VCaP (cell line): ENCODE data around the gene IL21R.

Source experiments
- H3K27ac ChIP-seq: fragments of 450-650 bp; 2 replicates; pipeline ENCODE4 v1.5.1; 2017
- CTCF ChIP-seq: fragments of 450-650 bp; conservative IDR thresholded peaks from 2 replicates; pipeline ENCODE4 v1.5.1; 2017; ENCODE audit warnings: mild to moderate bottlenecking, moderate library complexity

The IL21R gene

GRCh38 chr16:27491894-27492587 lies 90.1 kb downstream of the IL21R start:
- no peak for TF ChIP-seq CTCF
- no peak overlapping the region for H3K27ac ChIP-seq

- no peak overlapping the region for H3K27ac ChIP-seq
- no peak for TF ChIP-seq CTCF
These were observed 90.6 kb downstream of the IL21R start for GRCh38 chr16:27492588-27492979.

GRCh38 chr16:27495191-27495590 lies 93.2 kb downstream of the IL21R start:
- no peak for TF ChIP-seq CTCF

GRCh38 chr16:27498031-27498825 lies 96.3 kb downstream of the IL21R start:
- no peak for TF ChIP-seq CTCF
- H3K27ac ChIP-seq: no peak overlapping the region

More at GRCh38 chr16:27495191-27495590, 93.2 kb downstream of the IL21R start:
- no peak overlapping the region for H3K27ac ChIP-seq

- no peak for TF ChIP-seq CTCF
- H3K27ac ChIP-seq: no peak overlapping the region
These were observed 97.1 kb downstream of the IL21R start for GRCh38 chr16:27498916-27499658.

- TF ChIP-seq CTCF: no peak
- H3K27ac ChIP-seq: no peak overlapping the region
These were observed 97.7 kb downstream of the IL21R start for GRCh38 chr16:27499659-27500055.

GRCh38 chr16:27500801-27501200 lies 98.8 kb downstream of the IL21R start:
- no peak for TF ChIP-seq CTCF
- no peak overlapping the region for H3K27ac ChIP-seq
